ENCODE results near the gene MACF1.
"Not testable (repeated sequence)": the region's sequence is repeated elsewhere in the genome, so short reads cannot be mapped to it uniquely, and the experiment has no call there.

MACF1 gene

GRCh38 chr1:39522661-39523567 lies 318.4 kb downstream of the MACF1 start:
- DNase-seq: no peak

GRCh38 chr1:39524171-39524570 lies 319.7 kb downstream of the MACF1 start:
- DNase-seq: no peak

- DNase-seq: no peak
These were observed 320.3 kb downstream of the MACF1 start for GRCh38 chr1:39524591-39525365.

- no peak for DNase-seq
These were observed 321.1 kb downstream of the MACF1 start for GRCh38 chr1:39525366-39526165.

GRCh38 chr1:39526466-39527189 lies 322.1 kb downstream of the MACF1 start:
- no peak for DNase-seq

- DNase-seq: not testable (repeated sequence)
These were observed 322.7 kb downstream of the MACF1 start for GRCh38 chr1:39527190-39527579.

- no peak for DNase-seq
These were observed 323.6 kb downstream of the MACF1 start for GRCh38 chr1:39528082-39528481.

GRCh38 chr1:39529901-39530535 lies 325.5 kb downstream of the MACF1 start:
- DNase-seq: no peak

GRCh38 chr1:39531526-39531925 lies 327.0 kb downstream of the MACF1 start:
- no peak for DNase-seq

GRCh38 chr1:39533442-39533841 lies 328.9 kb downstream of the MACF1 start:
- DNase-seq: no peak

Data from NCI-H82 (cell line).